Astrocyte (in vitro differentiated cells and primary cell): ENCODE measurements around the gene PARP1.

Source experiments
- CTCF ChIP-seq: IDR thresholded peaks from 2 replicates; pipeline ENCODE4 v1.5.1; 2011; ENCODE audit warnings: low read depth, mild to moderate bottlenecking, inconsistent platforms, low read length, moderate library complexity; ENCODE audit not compliant: insufficient read depth
- EZH2 ChIP-seq: IDR thresholded peaks from 2 replicates; pipeline ENCODE4 v1.6.1; 2012; ENCODE audit warnings: mild to moderate bottlenecking, low read length, inconsistent platforms; ENCODE audit not compliant: insufficient read depth

- no peak for TF ChIP-seq CTCF
- no peak for TF ChIP-seq EZH2
These were observed 70.5 kb downstream of the PARP1 start for GRCh38 chr1:226337276-226337875.
